Heart left ventricle (tissue), 13 donors: ENCODE data around the gene LNP1.

Experiments used
- CTCF ChIP-seq, 12 donors: fragments of 200-600 bp; sonication (generic) in 4 of 12; IDR thresholded peaks; one replicate each; pipeline versions ENCODE4 v1.5.0 to v1.8.0; 2018 to 2022; ENCODE audit warnings: antibody characterized with exemption in 12 of 12, mild to moderate bottlenecking in 5 of 12
- POLR2A ChIP-seq, 2 donors: fragments of 450-650 bp; IDR thresholded peaks; one replicate each; pipeline ENCODE4 v1.6.1; 2017; ENCODE audit warnings: antibody characterized with exemption in 2 of 2, mild to moderate bottlenecking in 2 of 2, moderate library complexity in 2 of 2
- donor health status: ischemic (EF 13 %, LVEDD 7.1; RV severe dilation, severe dysfunction).
- donor health status: DM: no; HTN: yes; CAD: no.
- donor health status: DM: no; HTN: no; CAD: no.
- donor health status: ischemic (EF 25% LVEDD 6.9; RV normal size, moderate dysfunction).
- donor health status: ischemic (EF 25% LVEDD 5.7; RV mildly dilated, moderate dysfunction).
- donor health status: ischemic (EF 35%, LVEDD 5.7; RV mildly dilated, moderate dysfunction).
- donor health status: nonischemic (EF 11% LVEDD 7.7; RV severe dilation, severe dysfunction).
- donor health status: DM: yes; HTN: yes; CAD: no.
- donor health status: PGD.
- donor health status: ischemic (EF 29% LVEDD 5.4; RV normal size, mild dysfunction).
- donor health status: nonischemic (EF 23%, LVEDD 6.1; RV moderate dilation, normal function).

- TF ChIP-seq CTCF (IDR thresholded peaks at IDR 0.05), result no peak
- TF ChIP-seq POLR2A (IDR thresholded peaks at IDR 0.05), result no peak
These were observed 69.6 kb downstream of the LNP1 start for GRCh38 chr3:100470951-100471350.
